ENCODE data around the gene TBC1D17. TPM values are rescaled to one million over a fixed set of nuclear protein-coding genes. Genes with fewer than 3 reads are reported as not detected.

Gene TBC1D17
- total RNA-seq, 1 experiment from 2014 or later: 17.8 TPM

DNA sequence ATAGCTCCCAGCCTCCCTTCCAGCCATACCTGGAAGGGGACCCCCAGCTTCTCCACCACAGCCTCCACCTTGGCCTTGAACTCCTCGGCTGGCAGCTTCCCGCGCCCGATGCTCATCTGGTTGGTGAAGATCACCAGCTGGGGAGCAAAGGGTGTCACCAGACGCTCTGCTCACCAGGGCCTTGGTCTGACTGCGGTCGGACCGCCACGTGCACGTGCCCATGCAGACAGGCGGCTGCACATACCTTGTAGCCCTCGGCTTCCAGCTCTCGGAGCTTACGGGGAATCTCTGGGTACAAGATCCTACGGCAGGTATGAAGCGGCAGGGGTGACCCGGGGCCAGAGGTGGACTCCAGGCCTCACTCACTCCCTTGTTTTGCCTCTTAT lies 13.6 kb upstream of the TBC1D17 start:
- Histone ChIP-seq H2AFZ (ENCODE audit: low read length) (no peak overlapping the region), H3K9ac (ENCODE audit: low read length) (no peak overlapping the region), H3K36me3 (ENCODE audit: low read depth, low read length) (peaks cover 42% of the 10 kb centered on the region), H3K4me1 (ENCODE audit: insufficient read depth, low read length) (peaks cover 17% of the 10 kb centered on the region), H3K9me2 (replicated peaks; ENCODE audit: low read length) (no peaks in the 10 kb centered on the region), H4K20me1 (ENCODE audit: low read length) (peaks cover 17% of the 10 kb centered on the region), H3F3A (ENCODE audit: low read length, unreplicated experiment) (no peaks in the 10 kb centered on the region), H3K27ac (ENCODE audit: low read length) (no peak overlapping the region), H3K4me2 (ENCODE audit: low read length) (no peak overlapping the region), H3K4me3 (ENCODE audit: low read length) (no peak overlapping the region), H3K27me3 (ENCODE audit: low read length) (no peaks in the 10 kb centered on the region), H3K79me2 (ENCODE audit: low read length) (peaks cover 41% of the 10 kb centered on the region), H3K9me3 (ENCODE audit: low read length) (no peaks in the 10 kb centered on the region)
- CTCF ChIA-PET: no interaction called here
- BruUV-seq (replicated peaks): no TSS peak
- ATAC-seq (no peak), DNase-seq (no peak)
- POLR2A ChIA-PET (ENCODE audit: unreplicated experiment): no interaction called here
- intact Hi-C loops (cut with micrococcal nuclease): no loop called here
- TF ChIP-seq EZH2 (IDR thresholded peaks at IDR 0.05; ENCODE audit: low read length, unreplicated experiment): no peak

DNA sequence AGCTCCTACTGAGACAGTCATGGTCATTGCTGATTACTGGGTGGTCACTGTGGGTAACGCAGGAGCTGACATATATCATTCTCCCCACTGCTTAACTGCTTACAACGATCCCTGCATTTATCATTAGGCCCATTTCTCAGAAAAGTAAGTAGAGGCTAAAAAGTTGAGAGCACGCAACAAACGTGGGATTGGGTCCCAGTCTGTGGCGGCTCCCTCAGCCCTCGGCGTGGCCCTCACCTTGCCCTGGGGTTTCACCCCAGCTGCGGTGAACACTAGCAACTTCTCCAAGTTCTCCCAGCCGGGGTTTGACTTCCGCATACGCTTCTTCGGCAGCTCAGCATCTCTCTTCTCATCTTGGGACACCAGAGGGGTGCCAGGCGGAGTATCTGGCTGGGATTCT lies 12.6 kb upstream of the TBC1D17 start:
- Histone ChIP-seq H3K4me1 (ENCODE audit: insufficient read depth, low read length) (peaks cover 17% of the 10 kb centered on the region), H3K27ac (ENCODE audit: low read length) (no peak overlapping the region), H4K20me1 (ENCODE audit: low read length) (peaks cover 17% of the 10 kb centered on the region), H3K36me3 (ENCODE audit: low read depth, low read length) (peaks cover 37% of the 10 kb centered on the region), H2AFZ (ENCODE audit: low read length) (no peak overlapping the region), H3K9me3 (ENCODE audit: low read length) (no peaks in the 10 kb centered on the region), H3F3A (ENCODE audit: low read length, unreplicated experiment) (no peaks in the 10 kb centered on the region), H3K27me3 (ENCODE audit: low read length) (no peaks in the 10 kb centered on the region), H3K79me2 (ENCODE audit: low read length) (peaks cover 41% of the 10 kb centered on the region), H3K9me2 (replicated peaks; ENCODE audit: low read length) (no peaks in the 10 kb centered on the region), H3K9ac (ENCODE audit: low read length) (no peak overlapping the region), H3K4me3 (ENCODE audit: low read length) (peak overlapping the region; percentile 90; the same call in 1 of the 2 replicates), H3K4me2 (ENCODE audit: low read length) (peak overlapping the region; percentile 95)
- BruUV-seq (replicated peaks): no TSS peak
- CTCF ChIA-PET: interaction anchor here (1.0 kb wide), 1 partner anchor 12 kb away, joined by 3 read pairs; the partner anchor contains the start of genes AKT1S1 and TBC1D17
- no peak for ATAC-seq
- DNase-seq: no peak
- intact Hi-C loops (cut with micrococcal nuclease): loop anchor here (5.0 kb wide), 1 partner anchor 48 kb away; the partner anchor contains the start of gene MED25
- TF ChIP-seq, protein P1, sequence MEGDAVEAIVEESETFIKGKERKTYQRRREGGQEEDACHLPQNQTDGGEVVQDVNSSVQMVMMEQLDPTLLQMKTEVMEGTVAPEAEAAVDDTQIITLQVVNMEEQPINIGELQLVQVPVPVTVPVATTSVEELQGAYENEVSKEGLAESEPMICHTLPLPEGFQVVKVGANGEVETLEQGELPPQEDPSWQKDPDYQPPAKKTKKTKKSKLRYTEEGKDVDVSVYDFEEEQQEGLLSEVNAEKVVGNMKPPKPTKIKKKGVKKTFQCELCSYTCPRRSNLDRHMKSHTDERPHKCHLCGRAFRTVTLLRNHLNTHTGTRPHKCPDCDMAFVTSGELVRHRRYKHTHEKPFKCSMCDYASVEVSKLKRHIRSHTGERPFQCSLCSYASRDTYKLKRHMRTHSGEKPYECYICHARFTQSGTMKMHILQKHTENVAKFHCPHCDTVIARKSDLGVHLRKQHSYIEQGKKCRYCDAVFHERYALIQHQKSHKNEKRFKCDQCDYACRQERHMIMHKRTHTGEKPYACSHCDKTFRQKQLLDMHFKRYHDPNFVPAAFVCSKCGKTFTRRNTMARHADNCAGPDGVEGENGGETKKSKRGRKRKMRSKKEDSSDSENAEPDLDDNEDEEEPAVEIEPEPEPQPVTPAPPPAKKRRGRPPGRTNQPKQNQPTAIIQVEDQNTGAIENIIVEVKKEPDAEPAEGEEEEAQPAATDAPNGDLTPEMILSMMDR (conservative IDR thresholded peaks at IDR 0.05; ENCODE audit: low read depth, low read length): no peak
- TF ChIP-seq EZH2phosphoT487 (IDR thresholded peaks at IDR 0.05; ENCODE audit: borderline replicate concordance, low read length) (no peak), EZH2 (IDR thresholded peaks at IDR 0.05; ENCODE audit: low read length, unreplicated experiment) (no peak)
- POLR2A ChIA-PET (ENCODE audit: unreplicated experiment): interaction anchor here (0.7 kb wide), 1 partner anchor 15 kb away, joined by 3 read pairs; no protein-coding TSS in a partner anchor

DNA sequence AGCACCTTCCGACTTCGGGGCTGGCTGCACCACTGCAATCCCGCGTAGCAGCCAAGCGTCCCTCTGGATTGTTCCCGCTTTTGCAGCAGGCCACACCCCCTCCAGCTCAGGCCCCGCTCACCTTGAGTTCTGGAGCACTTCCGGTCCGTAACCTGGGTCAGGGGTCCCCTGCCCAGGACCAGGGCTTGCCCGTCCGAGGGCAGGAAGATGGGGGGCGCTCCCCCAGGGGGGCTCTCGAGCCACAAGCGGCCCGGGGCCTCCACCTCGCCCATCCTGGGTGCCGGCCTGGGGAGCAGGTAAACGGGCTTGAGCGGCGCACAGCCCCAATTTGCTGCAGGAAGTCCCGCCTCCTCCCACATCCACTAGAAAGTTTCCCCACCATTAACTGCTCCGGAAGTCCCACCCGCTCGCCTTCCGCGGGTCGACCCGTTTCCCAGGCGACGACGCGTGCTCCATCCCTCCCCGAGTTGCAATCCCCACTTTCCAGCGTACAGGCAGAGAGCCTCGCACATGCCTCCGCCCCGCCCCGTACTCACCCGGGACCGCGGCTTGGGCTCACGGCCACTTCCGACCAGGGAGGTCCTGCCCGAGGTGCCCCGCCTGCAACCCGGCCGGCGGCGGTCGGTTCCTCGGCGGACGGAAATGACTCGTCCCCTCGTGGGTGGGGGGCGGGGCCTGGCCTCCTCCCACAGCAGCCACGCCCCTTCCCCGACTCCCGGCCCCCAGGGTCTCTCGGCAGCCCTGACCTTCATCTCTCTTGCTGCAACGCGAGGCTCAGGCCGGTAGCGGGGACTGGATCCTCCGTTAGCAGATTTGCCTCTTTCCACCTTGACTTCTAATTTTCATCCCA lies 10.3 kb upstream of the TBC1D17 start, which contains the start of gene PNKP:
TSS of gene PNKP (minus strand) at position 644 of the 850 bp plus-strand sequence. CDS start at position 272, 372 bp downstream.
- no peaks in the 10 kb centered on the region for H3K9me3 ChIP-seq (ENCODE audit: low read length)
- ATAC-seq (peak; percentile 41), DNase-seq (peak; percentile 91)
- peak within 1 kb of the TSS; percentile 89 for H2AFZ ChIP-seq (ENCODE audit: low read length)
- H3K9ac ChIP-seq (ENCODE audit: low read length): peak within 1 kb of the TSS; percentile 83
- BruUV-seq (replicated peaks): no TSS peak
- H3K36me3 ChIP-seq (ENCODE audit: low read depth, low read length): peaks cover 32% of the 10 kb centered on the region
- ChIA-PET CTCF (no interaction called here), POLR2A (ENCODE audit: unreplicated experiment) (interaction anchor here (1.0 kb wide), 1 partner anchor 17 kb away, joined by 7 read pairs; no protein-coding TSS in a partner anchor)
- H4K20me1 ChIP-seq (ENCODE audit: low read length): peaks cover 17% of the 10 kb centered on the region
- intact Hi-C loops (cut with micrococcal nuclease): loop anchor here (5.0 kb wide), 1 partner anchor 50 kb away; the partner anchor contains the start of gene MED25
- peaks cover 28% of the 10 kb centered on the region for H3K4me1 ChIP-seq (ENCODE audit: insufficient read depth, low read length)
- H3K27ac ChIP-seq (ENCODE audit: low read length): peak within 1 kb of the TSS; percentile 84
- no peaks in the 10 kb centered on the region for H3K9me2 ChIP-seq (replicated peaks; ENCODE audit: low read length)
- H3K79me2 ChIP-seq (ENCODE audit: low read length): peaks cover 41% of the 10 kb centered on the region
- H3F3A ChIP-seq (ENCODE audit: low read length, unreplicated experiment): no peaks in the 10 kb centered on the region
- peak within 1 kb of the TSS; percentile 90 for H3K4me3 ChIP-seq (ENCODE audit: low read length)
- TF ChIP-seq, protein P1 (conservative IDR thresholded peaks at IDR 0.05; ENCODE audit: low read depth, low read length): no peak
- TF ChIP-seq EZH2phosphoT487 (IDR thresholded peaks at IDR 0.05; ENCODE audit: borderline replicate concordance, low read length): no peak
- TF ChIP-seq EZH2 (IDR thresholded peaks at IDR 0.05; ENCODE audit: low read length, unreplicated experiment): no peak
- H3K4me2 ChIP-seq (ENCODE audit: low read length): peak within 1 kb of the TSS; percentile 95
- H3K27me3 ChIP-seq (ENCODE audit: low read length): no peaks in the 10 kb centered on the region

Data from PC-3 (cell line).